ENCODE measurements around the gene ZNF615.
A peak's percentile ranks its signal among the peaks of the same experiment; 100 is the strongest.

DNA sequence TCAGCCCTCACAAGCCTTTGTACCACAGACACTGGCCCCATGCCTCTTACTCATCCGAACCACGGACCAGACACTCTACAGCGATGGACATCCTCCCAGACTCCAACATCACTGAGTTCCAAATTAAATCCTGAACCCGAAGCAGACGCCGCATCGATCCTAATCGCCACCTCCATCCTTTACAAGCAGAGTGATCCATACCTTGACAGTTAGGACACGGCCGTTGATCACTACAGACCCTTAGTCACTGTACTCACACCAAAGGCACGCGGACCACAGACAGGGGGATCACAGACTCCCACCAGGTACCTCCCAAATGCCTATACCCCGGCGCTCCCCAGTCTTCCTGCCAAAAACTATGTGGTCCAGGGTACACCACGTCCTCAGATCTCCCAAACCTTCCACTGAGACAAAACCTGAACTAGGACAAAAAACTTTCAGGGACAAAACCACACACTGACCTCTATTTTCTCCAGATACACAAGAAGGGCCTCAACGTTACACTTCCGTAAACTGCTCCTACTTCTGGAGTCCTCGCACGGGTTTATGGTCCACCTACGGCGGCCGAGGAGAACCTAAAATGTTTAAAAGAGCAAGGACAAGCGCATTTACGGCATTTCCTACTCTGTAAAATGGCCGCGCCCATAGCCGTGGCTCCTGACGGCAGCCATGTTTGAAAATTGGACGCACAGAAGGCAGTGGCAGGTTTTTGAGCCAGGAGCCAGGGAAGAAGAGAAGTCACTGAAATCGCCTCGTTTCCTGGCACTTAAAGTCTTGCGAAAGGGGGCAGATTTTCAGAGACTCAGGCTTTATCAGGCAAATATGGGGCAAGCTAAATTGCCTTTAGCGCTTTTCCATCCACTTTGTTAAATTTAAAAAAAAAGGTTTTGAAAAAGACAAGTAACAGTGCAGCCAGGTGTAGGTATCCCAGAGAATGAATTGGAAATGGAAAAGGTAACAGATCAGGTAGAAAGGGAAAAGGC is 21.4 kb downstream of the ZNF615 start, which contains the start of gene ZNF350:
- TF ChIP-seq, protein P1, sequence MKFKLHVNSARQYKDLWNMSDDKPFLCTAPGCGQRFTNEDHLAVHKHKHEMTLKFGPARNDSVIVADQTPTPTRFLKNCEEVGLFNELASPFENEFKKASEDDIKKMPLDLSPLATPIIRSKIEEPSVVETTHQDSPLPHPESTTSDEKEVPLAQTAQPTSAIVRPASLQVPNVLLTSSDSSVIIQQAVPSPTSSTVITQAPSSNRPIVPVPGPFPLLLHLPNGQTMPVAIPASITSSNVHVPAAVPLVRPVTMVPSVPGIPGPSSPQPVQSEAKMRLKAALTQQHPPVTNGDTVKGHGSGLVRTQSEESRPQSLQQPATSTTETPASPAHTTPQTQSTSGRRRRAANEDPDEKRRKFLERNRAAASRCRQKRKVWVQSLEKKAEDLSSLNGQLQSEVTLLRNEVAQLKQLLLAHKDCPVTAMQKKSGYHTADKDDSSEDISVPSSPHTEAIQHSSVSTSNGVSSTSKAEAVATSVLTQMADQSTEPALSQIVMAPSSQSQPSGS (tag by site-specific recombination; IDR thresholded peaks at IDR 0.05; ENCODE audit: low read depth): no peak
- TF ChIP-seq, protein P2, sequence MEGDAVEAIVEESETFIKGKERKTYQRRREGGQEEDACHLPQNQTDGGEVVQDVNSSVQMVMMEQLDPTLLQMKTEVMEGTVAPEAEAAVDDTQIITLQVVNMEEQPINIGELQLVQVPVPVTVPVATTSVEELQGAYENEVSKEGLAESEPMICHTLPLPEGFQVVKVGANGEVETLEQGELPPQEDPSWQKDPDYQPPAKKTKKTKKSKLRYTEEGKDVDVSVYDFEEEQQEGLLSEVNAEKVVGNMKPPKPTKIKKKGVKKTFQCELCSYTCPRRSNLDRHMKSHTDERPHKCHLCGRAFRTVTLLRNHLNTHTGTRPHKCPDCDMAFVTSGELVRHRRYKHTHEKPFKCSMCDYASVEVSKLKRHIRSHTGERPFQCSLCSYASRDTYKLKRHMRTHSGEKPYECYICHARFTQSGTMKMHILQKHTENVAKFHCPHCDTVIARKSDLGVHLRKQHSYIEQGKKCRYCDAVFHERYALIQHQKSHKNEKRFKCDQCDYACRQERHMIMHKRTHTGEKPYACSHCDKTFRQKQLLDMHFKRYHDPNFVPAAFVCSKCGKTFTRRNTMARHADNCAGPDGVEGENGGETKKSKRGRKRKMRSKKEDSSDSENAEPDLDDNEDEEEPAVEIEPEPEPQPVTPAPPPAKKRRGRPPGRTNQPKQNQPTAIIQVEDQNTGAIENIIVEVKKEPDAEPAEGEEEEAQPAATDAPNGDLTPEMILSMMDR (tag by site-specific recombination; IDR thresholded peaks at IDR 0.05): no peak
- TF ChIP-seq MYNN (tag by site-specific recombination; IDR thresholded peaks at IDR 0.05; ENCODE audit: borderline replicate concordance): no peak
- TF ChIP-seq ZNF121 (tag by site-specific recombination; IDR thresholded peaks at IDR 0.05): no peak
- TF ChIP-seq, protein P3, sequence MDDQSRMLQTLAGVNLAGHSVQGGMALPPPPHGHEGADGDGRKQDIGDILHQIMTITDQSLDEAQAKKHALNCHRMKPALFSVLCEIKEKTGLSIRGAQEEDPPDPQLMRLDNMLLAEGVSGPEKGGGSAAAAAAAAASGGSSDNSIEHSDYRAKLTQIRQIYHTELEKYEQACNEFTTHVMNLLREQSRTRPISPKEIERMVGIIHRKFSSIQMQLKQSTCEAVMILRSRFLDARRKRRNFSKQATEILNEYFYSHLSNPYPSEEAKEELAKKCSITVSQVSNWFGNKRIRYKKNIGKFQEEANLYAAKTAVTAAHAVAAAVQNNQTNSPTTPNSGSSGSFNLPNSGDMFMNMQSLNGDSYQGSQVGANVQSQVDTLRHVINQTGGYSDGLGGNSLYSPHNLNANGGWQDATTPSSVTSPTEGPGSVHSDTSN (CRISPR knock-in tag; IDR thresholded peaks at IDR 0.05): no peak
- TF ChIP-seq, protein P4, sequence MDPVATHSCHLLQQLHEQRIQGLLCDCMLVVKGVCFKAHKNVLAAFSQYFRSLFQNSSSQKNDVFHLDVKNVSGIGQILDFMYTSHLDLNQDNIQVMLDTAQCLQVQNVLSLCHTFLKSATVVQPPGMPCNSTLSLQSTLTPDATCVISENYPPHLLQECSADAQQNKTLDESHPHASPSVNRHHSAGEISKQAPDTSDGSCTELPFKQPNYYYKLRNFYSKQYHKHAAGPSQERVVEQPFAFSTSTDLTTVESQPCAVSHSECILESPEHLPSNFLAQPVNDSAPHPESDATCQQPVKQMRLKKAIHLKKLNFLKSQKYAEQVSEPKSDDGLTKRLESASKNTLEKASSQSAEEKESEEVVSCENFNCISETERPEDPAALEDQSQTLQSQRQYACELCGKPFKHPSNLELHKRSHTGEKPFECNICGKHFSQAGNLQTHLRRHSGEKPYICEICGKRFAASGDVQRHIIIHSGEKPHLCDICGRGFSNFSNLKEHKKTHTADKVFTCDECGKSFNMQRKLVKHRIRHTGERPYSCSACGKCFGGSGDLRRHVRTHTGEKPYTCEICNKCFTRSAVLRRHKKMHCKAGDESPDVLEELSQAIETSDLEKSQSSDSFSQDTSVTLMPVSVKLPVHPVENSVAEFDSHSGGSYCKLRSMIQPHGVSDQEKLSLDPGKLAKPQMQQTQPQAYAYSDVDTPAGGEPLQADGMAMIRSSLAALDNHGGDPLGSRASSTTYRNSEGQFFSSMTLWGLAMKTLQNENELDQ (tag by site-specific recombination; IDR thresholded peaks at IDR 0.05; ENCODE audit: low read depth): no peak
- no peak for TF ChIP-seq KLF9 (tag by site-specific recombination; IDR thresholded peaks at IDR 0.05; ENCODE audit: low read depth)
- 0 out of 2 replicates have a peak, but pooled peaks have one; percentile 45 for TF ChIP-seq ZNF610 (tag by site-specific recombination; IDR thresholded peaks at IDR 0.05; ENCODE audit: borderline replicate concordance)
- no peak for TF ChIP-seq KLF16 (tag by site-specific recombination; IDR thresholded peaks at IDR 0.05)
- no peak for TF ChIP-seq ZBTB21 (tag by site-specific recombination; IDR thresholded peaks at IDR 0.05)
- no peak for TF ChIP-seq SP2 (tag by site-specific recombination; IDR thresholded peaks at IDR 0.05)
- TF ChIP-seq, protein P5, sequence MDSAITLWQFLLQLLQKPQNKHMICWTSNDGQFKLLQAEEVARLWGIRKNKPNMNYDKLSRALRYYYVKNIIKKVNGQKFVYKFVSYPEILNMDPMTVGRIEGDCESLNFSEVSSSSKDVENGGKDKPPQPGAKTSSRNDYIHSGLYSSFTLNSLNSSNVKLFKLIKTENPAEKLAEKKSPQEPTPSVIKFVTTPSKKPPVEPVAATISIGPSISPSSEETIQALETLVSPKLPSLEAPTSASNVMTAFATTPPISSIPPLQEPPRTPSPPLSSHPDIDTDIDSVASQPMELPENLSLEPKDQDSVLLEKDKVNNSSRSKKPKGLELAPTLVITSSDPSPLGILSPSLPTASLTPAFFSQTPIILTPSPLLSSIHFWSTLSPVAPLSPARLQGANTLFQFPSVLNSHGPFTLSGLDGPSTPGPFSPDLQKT (IDR thresholded peaks at IDR 0.05; ENCODE audit: borderline replicate concordance, low read depth, low read length): no peak

Data from HEK293 (cell line).